GOT3 (cell line): ENCODE measurements around the gene DIAPH3.

Experiments used
- DNase-seq: peaks from one replicate; lab custom pipeline; 2025; ENCODE audit warnings: mixed read lengths; lab: John Stamatoyannopoulos, UW

The DIAPH3 gene

GRCh38 chr13:60018536-60018935 lies 145.2 kb downstream of the DIAPH3 start:
- DNase-seq: no peak

DNA sequence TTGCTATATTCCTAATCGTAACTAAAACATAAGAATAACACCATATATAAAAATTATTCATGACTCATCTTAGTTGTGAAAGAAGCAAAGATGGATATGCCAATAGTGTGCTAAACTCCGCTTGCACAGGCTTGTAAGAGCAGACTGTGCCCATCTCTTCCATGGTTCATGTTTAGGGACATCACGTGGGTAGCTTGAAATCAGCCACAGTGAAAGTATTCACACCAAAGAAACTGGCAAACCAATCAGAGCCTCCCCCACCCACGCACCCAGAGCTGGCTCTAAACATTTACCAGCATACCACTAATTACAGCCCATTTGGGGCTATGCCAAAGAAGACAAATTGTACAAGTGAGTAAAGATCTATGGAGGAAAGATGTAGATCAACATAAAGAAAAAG lies 147.5 kb downstream of the DIAPH3 start:
- no peak for DNase-seq

DNA sequence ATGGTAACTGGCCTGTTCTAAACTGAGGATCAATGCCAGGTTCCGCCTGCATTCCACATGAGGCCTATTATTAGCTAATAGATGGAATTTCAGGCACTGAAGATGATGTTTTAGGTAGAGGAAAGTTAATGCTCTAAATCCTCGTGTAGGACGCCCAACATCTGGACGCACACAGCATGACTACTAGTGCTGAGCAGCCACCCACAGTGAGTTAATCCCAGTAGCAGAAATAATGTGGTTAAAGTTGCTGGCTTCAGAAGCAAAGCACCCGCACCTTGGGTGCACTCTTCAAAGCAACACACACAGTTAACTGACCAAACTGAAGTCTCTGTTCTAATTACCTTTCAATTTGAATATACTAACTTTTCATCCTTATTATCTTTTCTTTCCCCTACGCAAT lies 150.6 kb downstream of the DIAPH3 start:
- DNase-seq: no peak

GRCh38 chr13:60012488-60012887 lies 151.2 kb downstream of the DIAPH3 start:
- no peak for DNase-seq

DNA sequence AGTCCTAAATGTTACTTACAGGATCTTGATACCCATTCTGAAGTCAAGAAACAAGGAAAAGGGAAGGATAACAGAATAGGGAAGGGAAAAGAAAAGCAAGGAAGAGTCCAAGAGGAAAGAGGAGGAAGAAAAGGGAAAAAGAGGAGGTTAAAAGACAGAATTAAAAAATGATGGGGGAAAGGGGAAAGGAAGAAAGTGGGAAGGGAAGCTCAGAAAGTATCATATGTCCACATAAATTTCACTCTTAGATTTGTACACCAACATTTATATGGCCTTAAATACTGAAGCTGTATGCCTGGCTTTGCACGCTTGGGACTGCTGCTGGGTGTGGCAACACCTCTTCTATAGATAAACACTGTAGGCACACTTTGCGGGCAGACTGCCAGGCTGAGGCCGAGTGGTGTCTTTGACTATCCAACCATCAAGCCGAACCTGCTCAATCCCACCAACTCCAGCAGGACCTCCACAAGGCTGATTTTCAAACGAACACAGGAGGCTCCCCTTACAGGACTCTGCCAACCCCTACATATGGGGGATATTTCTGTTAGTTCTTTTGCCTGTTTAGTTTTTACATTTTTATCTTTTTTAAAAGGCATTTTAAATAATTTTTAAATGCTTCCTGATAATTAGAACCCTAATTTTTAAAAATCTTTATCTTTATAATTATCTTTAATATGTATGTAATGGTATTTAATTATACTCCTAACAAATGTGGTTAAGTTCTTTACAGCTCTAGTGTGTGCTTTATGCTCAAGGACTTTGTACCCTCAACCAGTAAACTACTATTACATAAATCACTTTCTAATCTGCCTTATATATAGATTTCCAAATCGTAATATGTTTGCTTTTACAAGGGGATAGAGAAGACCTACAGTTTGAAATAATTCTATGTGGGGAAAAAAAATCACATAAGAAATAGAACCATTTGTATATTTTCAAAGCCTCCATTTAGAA lies 154.2 kb downstream of the DIAPH3 start:
- no peak for DNase-seq

- no peak for DNase-seq
Measured at GRCh38 chr13:60001889-60002288, 161.8 kb downstream of the DIAPH3 start.

GRCh38 chr13:60000976-60001375 lies 162.8 kb downstream of the DIAPH3 start:
- no peak for DNase-seq

DNA sequence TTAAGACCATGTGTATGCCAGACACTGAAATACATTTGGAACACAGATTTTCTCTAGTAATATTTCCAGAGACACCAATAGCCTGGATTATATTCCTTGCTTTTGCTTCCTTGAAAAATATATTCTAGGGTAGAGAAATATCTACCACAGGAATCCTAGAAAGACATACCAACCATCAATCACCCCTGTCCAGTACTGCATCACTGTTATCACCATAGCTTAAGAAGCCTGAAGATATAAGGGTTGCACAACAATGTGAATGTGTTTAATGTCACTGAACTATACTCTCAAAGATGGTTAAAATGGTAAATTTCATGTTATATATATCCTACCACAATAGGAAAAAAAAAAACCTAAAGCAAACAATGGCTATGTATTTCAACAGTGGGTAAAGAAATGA lies 163.6 kb downstream of the DIAPH3 start:
- no peak for DNase-seq

DNA sequence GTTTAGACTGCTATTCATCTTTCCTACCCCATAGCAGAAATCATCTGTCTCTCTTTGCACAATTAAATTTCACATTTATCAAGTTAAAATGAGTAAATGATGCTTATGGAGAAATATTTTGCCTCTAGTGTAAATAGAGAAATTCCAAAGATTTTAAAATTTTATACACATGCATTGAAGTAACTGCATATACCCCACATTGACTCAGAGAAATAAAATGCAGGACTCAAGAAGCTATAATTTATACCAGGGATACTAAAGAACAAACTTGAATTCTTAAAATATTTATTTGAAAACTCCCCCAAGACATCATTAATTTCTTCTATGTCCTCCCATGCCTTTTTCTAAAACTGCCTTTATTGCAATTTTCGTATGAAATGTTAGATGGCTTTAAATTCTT lies 165.8 kb downstream of the DIAPH3 start:
- no peak for DNase-seq

- DNase-seq: no peak
Measured at GRCh38 chr13:59996461-59996980, 167.2 kb downstream of the DIAPH3 start.

DNA sequence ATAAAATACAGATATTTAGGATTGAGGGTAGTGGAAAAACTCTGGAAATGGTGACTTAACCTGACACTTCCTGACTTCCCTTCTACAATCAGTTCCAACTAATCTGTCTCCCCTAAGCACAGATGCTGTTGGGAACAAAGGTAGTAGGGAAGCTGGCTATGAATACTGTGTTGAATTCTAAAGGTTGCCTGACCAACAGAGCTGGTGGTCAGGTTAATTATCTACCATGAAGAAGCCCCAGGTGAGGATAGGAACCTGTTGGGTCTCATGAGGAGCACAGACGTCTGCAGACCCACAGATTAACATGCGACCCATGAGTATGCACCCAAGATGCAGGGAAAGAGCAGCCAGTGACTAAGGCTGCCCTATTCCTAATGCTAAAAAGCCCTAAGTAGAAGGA lies 172.3 kb downstream of the DIAPH3 start:
- DNase-seq: no peak

DNA sequence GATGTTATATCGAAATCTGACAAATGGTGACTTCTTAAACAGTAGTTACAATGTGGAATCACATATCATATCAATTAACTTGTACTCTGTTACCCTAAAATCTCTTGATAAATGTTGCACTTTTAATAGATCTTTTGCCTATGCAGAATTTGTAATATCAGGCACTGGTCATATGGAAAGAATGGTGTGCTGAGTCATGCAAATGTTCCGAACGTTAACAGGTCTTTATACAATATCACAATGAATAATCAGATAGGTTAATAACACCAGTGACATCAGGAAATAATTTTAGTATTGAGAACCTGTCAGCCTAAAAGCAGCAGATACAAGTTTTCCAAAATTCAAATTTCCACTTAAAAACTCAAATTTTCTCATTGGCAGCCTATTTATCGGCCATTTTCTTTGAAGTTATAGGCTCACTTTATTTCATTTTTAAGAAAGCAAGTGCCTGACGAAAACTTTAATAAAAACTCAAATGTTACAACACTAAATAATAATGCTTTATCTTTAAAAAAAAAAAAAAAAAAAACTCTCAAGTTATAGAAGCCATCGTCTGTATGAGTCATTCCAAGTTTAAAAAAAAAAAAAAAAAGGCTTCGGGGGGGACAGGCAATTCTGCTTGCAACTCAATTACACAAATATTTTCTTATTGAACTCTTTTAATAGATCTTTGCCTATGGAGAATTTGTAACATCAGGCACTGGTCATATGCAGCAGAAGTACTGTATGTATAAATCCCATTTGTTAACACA lies 180.9 kb downstream of the DIAPH3 start:
- no peak for DNase-seq

- no peak for DNase-seq
Measured at GRCh38 chr13:59979589-59979988, 184.1 kb downstream of the DIAPH3 start.

GRCh38 chr13:59978862-59979261 lies 184.9 kb downstream of the DIAPH3 start:
- no peak for DNase-seq

DNA sequence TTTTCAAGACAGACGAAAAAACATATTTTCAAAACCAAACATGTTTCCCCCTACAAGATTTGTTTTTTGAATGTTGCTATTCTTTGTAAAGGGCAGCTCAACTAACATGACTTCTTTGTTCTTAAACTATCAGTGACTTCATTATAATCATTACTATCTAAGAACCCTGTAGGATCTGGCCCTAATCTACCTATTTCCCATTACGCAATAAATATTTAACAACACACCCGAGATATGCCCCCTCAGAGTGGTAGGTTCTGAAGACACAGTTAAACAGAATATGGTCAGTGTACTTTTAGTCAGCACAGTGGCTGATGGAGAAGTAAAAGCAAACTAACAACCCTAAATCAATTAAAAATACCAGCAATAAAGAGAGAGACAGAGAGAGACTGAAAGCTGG lies 186.9 kb downstream of the DIAPH3 start:
- DNase-seq: no peak

GRCh38 chr13:59975807-59976435 lies 187.8 kb downstream of the DIAPH3 start:
- DNase-seq: no peak

DNA sequence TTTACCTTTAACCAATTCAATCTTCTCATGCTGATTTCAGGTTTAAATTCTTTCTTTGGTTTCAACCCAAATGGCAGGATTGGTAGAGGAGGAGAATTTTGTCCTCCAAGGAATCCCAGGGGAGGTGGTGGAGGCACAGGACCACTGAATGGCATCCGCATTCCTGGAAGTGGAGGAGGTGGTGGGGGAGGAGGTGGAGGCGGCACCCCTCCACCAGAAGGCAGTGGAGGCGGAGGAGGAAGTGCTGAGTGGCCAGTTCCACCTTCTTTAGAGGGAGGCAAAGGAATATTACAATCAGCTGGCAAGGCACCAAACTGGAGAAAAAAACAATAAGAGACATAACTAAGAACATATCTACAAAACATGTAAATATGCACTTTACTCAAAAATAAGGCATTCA lies 192.9 kb downstream of the DIAPH3 start:
- no peak for DNase-seq

- DNase-seq: no peak
Measured at GRCh38 chr13:59963827-59964226, 199.9 kb downstream of the DIAPH3 start.

GRCh38 chr13:59963383-59963782 lies 200.3 kb downstream of the DIAPH3 start:
- no peak for DNase-seq

DNA sequence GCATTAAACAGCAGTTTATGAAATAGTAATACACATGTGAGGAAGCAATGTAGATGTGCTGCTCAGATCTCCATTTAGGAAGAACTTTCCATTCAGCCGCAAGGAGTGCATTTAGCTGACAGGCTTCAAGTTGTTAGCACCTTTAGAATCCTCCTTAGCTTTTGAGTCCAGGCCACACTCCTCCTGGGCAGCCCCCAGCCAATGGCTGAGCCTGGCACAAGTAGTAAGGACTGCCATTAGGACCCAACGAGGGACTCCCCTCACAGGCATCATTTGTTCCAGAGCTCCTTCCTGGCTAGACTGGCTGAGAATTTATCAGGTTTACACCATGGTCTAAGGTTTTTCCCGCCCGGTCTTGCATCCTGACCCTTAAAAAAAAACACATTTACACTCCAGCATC lies 201.4 kb downstream of the DIAPH3 start:
- no peak for DNase-seq

DNA sequence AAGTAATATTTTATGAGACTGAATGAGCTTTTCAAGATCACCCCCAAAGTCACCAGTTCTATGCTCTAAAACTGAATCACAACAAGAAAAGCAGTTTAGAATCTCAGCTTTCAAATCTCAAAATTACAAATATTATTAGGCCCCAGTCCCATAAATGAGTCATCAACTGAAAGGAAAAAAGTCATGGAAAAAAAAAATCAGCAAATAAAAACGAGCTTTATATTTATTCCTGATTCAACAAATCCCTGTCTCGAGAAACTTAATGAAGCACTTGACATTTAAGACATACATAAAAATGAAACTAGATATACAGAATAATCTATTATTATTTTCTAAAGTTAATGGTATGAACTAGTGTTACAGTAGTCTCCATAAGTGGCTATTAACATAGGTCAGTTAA lies 203.0 kb downstream of the DIAPH3 start:
- no peak for DNase-seq

DNA sequence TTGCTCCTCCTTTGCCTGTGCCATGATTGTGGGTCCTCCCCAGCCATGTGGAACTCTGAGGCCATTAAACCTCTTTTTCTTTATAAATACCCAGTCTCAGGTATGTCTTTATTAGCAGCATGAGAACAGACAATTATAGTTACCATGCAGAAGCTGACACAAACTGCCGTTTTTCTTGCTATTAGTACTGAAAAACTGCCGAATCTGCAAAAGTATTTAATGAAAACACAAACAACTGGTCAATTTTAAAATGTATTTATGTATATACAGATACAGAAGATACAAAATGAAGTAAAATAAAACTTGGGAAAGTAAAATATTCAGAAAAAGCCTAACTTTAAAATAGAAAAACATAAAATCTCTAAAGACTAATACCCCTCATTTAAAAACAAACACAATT lies 206.3 kb downstream of the DIAPH3 start:
- DNase-seq: no peak

DNA sequence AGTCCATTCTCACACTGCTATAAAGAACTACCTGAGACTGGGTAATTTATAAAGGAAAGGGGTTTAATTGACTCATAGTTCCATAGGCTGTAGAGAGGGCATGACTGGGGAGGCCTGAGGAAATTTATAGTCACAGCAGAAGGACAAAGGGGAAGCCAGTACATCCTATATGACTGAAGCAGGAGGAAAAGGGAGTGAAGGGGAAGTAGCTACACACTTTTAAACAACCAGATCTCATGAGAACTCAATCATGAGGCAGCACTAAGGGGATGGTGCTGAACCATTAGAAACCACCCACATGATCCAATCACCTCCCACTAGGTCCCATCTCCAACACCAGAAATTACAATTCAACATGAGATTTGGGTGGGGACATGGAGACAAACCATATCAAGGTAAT lies 209.1 kb downstream of the DIAPH3 start:
- no peak for DNase-seq
